WERI-Rb-1 (cell line): ENCODE measurements around the gene SPATA16.

Experiments
- DNase-seq: peaks from one replicate; pipeline ENCODE4 v3.0.0-alpha.2; 2020
- H3K27ac ChIP-seq: fragments of 250-450 bp; sonication (Bioruptor Pico); 2 replicates; pipeline ENCODE4 v1.5.1; 2020; ENCODE audit warnings: mild to moderate bottlenecking, moderate library complexity
- H3K27me3 ChIP-seq: fragments of 250-450 bp; sonication (Bioruptor Pico); 2 replicates; pipeline ENCODE4 v1.5.1; 2021; ENCODE audit warnings: mild to moderate bottlenecking, low read depth, moderate library complexity; ENCODE audit not compliant: insufficient read depth, severe bottlenecking
- H3K36me3 ChIP-seq: fragments of 250-450 bp; sonication (Bioruptor Pico); 2 replicates; pipeline ENCODE4 v1.5.1; 2020; ENCODE audit warnings: mild to moderate bottlenecking, moderate library complexity
- H3K4me3 ChIP-seq: 2 replicates; pipeline ENCODE4 v1.5.1; 2011; ENCODE audit warnings: low read depth, mild to moderate bottlenecking, control low read depth, low read length
- H3K9me3 ChIP-seq: fragments of 250-450 bp; sonication (Bioruptor Pico); 2 replicates; pipeline ENCODE4 v1.5.1; 2021; ENCODE audit warnings: mild to moderate bottlenecking, moderate library complexity; ENCODE audit not compliant: severe bottlenecking
- CTCF ChIP-seq: IDR thresholded peaks from 2 replicates; pipeline ENCODE4 v1.5.1; 2011; ENCODE audit warnings: low read depth, mild to moderate bottlenecking, control low read depth, inconsistent platforms, low read length

SPATA16 gene

GRCh38 chr3:173038484-173038871, 102.6 kb downstream of the SPATA16 start:
- no peak for DNase-seq

GRCh38 chr3:173037840-173038483, 103.1 kb downstream of the SPATA16 start:
- DNase-seq: no peak
- TF ChIP-seq CTCF: no peak
- Histone ChIP-seq H3K27ac (no peak overlapping the region), H3K4me3 (no peak overlapping the region), H3K36me3 (no peaks in the 10 kb centered on the region), H3K27me3 (no peaks in the 10 kb centered on the region), H3K9me3 (no peaks in the 10 kb centered on the region)

More at GRCh38 chr3:173038484-173038871, 102.6 kb downstream of the SPATA16 start:
- Histone ChIP-seq H3K27me3 (no peaks in the 10 kb centered on the region), H3K4me3 (no peak overlapping the region), H3K36me3 (no peaks in the 10 kb centered on the region), H3K27ac (no peak overlapping the region), H3K9me3 (no peaks in the 10 kb centered on the region)
- TF ChIP-seq CTCF: no peak

- no peak for TF ChIP-seq CTCF
- Histone ChIP-seq H3K36me3 (no peaks in the 10 kb centered on the region), H3K27ac (no peak overlapping the region), H3K4me3 (no peak overlapping the region), H3K9me3 (no peaks in the 10 kb centered on the region), H3K27me3 (no peaks in the 10 kb centered on the region)
- DNase-seq: no peak
These were observed 110.8 kb downstream of the SPATA16 start for GRCh38 chr3:173030273-173030672.

GRCh38 chr3:173028351-173028750, 112.7 kb downstream of the SPATA16 start:
- TF ChIP-seq CTCF: no peak
- Histone ChIP-seq H3K36me3 (no peaks in the 10 kb centered on the region), H3K9me3 (no peaks in the 10 kb centered on the region), H3K27me3 (no peaks in the 10 kb centered on the region), H3K4me3 (no peak overlapping the region), H3K27ac (no peak overlapping the region)
- DNase-seq: no peak

GRCh38 chr3:173027429-173027828, 113.6 kb downstream of the SPATA16 start:
- no peaks in the 10 kb centered on the region for H3K9me3 ChIP-seq
- no peak for TF ChIP-seq CTCF
- no peaks in the 10 kb centered on the region for H3K36me3 ChIP-seq
- H3K27ac ChIP-seq: no peak overlapping the region
- DNase-seq: no peak
- no peak overlapping the region for H3K4me3 ChIP-seq
- no peaks in the 10 kb centered on the region for H3K27me3 ChIP-seq

GRCh38 chr3:173025941-173026340, 115.1 kb downstream of the SPATA16 start:
- H3K36me3 ChIP-seq: no peaks in the 10 kb centered on the region
- no peak overlapping the region for H3K27ac ChIP-seq
- no peak overlapping the region for H3K4me3 ChIP-seq
- no peaks in the 10 kb centered on the region for H3K9me3 ChIP-seq
- H3K27me3 ChIP-seq: no peaks in the 10 kb centered on the region
- no peak for DNase-seq
- TF ChIP-seq CTCF: no peak
